GM19438 (cell line): Measurements from ENCODE around the gene SPATA46.
"Not testable (repeated sequence)": the region's sequence is repeated elsewhere in the genome, so short reads cannot be mapped to it uniquely, and the experiment has no call there.

Experiments
- ATAC-seq: cut with Tn5 transposase; IDR thresholded peaks from one replicate; pipeline ENCODE4 v1.9.1; 2021; ENCODE audit warnings: low read depth; ENCODE audit not compliant: unreplicated experiment

SPATA46 gene

GRCh38 chr1:162376691-162377090 is at the start of gene SPATA46:
Gene SPATA46, minus strand, starts transcription at chr1:162376854. Its CDS starts 64 bp downstream, at chr1:162376790.
- no peak for ATAC-seq

- ATAC-seq = no peak
Measured at GRCh38 chr1:162422662-162423375, 46.2 kb upstream of the SPATA46 start.

GRCh38 chr1:162421258-162422164 is 44.9 kb upstream of the SPATA46 start:
- ATAC-seq = no peak

- no peak for ATAC-seq
Measured at GRCh38 chr1:162420120-162420519, 43.5 kb upstream of the SPATA46 start.

GRCh38 chr1:162419450-162419931 is 42.8 kb upstream of the SPATA46 start:
- not testable (repeated sequence) for ATAC-seq

GRCh38 chr1:162418584-162418983 is 41.9 kb upstream of the SPATA46 start:
- not testable (repeated sequence) for ATAC-seq

- ATAC-seq = no peak
Measured at GRCh38 chr1:162417650-162418049, 41.0 kb upstream of the SPATA46 start.

GRCh38 chr1:162416909-162417308 is 40.3 kb upstream of the SPATA46 start:
- ATAC-seq = no peak

- no peak for ATAC-seq
Measured at GRCh38 chr1:162416215-162416614, 39.6 kb upstream of the SPATA46 start.

GRCh38 chr1:162412002-162412401 is 35.3 kb upstream of the SPATA46 start, which contains the start of gene SH2D1B:
Gene SH2D1B, minus strand, starts transcription at chr1:162412136. Its CDS starts 120 bp downstream, at chr1:162412016.
- no peak for ATAC-seq

GRCh38 chr1:162407539-162407938 is 30.9 kb upstream of the SPATA46 start:
- no peak for ATAC-seq

- no peak for ATAC-seq
Measured at GRCh38 chr1:162406811-162407210, 30.2 kb upstream of the SPATA46 start.

GRCh38 chr1:162405800-162406199 is 29.1 kb upstream of the SPATA46 start:
- no peak for ATAC-seq

GRCh38 chr1:162404550-162405160 is 28.0 kb upstream of the SPATA46 start:
- ATAC-seq = no peak

GRCh38 chr1:162400790-162401355 is 24.2 kb upstream of the SPATA46 start:
- no peak for ATAC-seq

GRCh38 chr1:162398999-162399580 is 22.4 kb upstream of the SPATA46 start:
- no peak for ATAC-seq

GRCh38 chr1:162397943-162398560 is 21.4 kb upstream of the SPATA46 start:
- no peak for ATAC-seq

- no peak for ATAC-seq
Measured at GRCh38 chr1:162397039-162397448, 20.4 kb upstream of the SPATA46 start.

- ATAC-seq = no peak
Measured at GRCh38 chr1:162396201-162396906, 19.7 kb upstream of the SPATA46 start.
